ENCODE data around the gene C11orf42. TPM values are rescaled to one million over a fixed set of nuclear protein-coding genes. Genes with fewer than 3 reads are reported as not detected.

C11orf42 gene
- total RNA-seq, 1 experiment from 2014 or later: not detected

GRCh38 chr11:6249770-6250555 is 44.6 kb downstream of the C11orf42 start:
- H3K9me3 Mint-ChIP-seq: no peaks in the 10 kb centered on the region; a peak in 1 of 5 replicates
- peaks cover 10% of the 10 kb centered on the region in 2 experiments for H3K4me1 Mint-ChIP-seq
- Histone ChIP-seq H3K18ac (ENCODE audit: insufficient read length, low read depth, low read length) (no peak overlapping the region), H4K91ac (ENCODE audit: insufficient read length, low read depth, low read length) (no peak overlapping the region), H3K23ac (ENCODE audit: insufficient read length, low read depth, low read length) (no peak overlapping the region), H2BK12ac (ENCODE audit: insufficient read length, low read depth, low read length) (no peak overlapping the region), H3K27me3 (ENCODE audit: insufficient read depth, low read length) (no peaks in the 10 kb centered on the region), H3K14ac (ENCODE audit: insufficient read depth, low read length) (no peak overlapping the region), H4K8ac (replicated peaks; ENCODE audit: insufficient read length, low read depth, low read length) (no peak overlapping the region), H3K4ac (ENCODE audit: low read depth, low read length) (no peak overlapping the region), H3K79me1 (ENCODE audit: insufficient read depth, low read depth, low read length, poor library complexity, severe bottlenecking) (no peaks in the 10 kb centered on the region), H3K27ac (ENCODE audit: insufficient read length, low read depth, low read length) (no peak overlapping the region), H2BK120ac (ENCODE audit: low read depth, low read length, poor library complexity, severe bottlenecking) (no peak overlapping the region), H2BK15ac (ENCODE audit: low read depth, low read length) (no peak overlapping the region), H2AFZ (ENCODE audit: low read length) (no peak overlapping the region), H4K20me1 (ENCODE audit: control insufficient read depth, insufficient read depth, insufficient read length) (no peaks in the 10 kb centered on the region), H3K9ac (ENCODE audit: extremely low read depth, insufficient read length, low read length) (no peak overlapping the region), H3K4me1 (ENCODE audit: insufficient read depth, low read length) (no peaks in the 10 kb centered on the region), H2BK20ac (ENCODE audit: low read depth, low read length, poor library complexity, severe bottlenecking) (no peak overlapping the region), H3K79me2 (ENCODE audit: insufficient read depth, low read length) (no peaks in the 10 kb centered on the region), H3K4me2 (ENCODE audit: insufficient read depth, insufficient read length, low read length) (no peak overlapping the region), H2AK5ac (ENCODE audit: insufficient read length, low read length) (no peak overlapping the region), H4K5ac (ENCODE audit: insufficient read length, low read depth, low read length) (no peak overlapping the region), H3K9me3 (ENCODE audit: control insufficient read depth, low read depth, low read length) (no peaks in the 10 kb centered on the region), H2BK5ac (ENCODE audit: insufficient read length, low read length) (no peak overlapping the region), H3T11ph (ENCODE audit: low read length) (no peak overlapping the region), H3K56ac (ENCODE audit: insufficient read length, low read depth, low read length) (no peak overlapping the region), H3K23me2 (ENCODE audit: insufficient read length, low read depth, low read length, poor library complexity, severe bottlenecking) (no peaks in the 10 kb centered on the region)
- whole genome bisulfite sequencing (ENCODE audit: extremely low coverage, insufficient read length, low lambda C conversion rate): no CpG with 5 or more reads among the region's 3 CpGs
- no peak overlapping the region for H3K4me3 Mint-ChIP-seq
- H3K36me3 Mint-ChIP-seq (ENCODE audit: insufficient read depth in 1 of 3, low read depth in 3 of 3): no peaks in the 10 kb centered on the region
- peaks cover 9% of the 10 kb centered on the region for H3K27me3 Mint-ChIP-seq (ENCODE audit: low read depth)
- DNase-seq: no peak
- no peak for TF ChIP-seq CTCF (conservative IDR thresholded peaks at IDR 0.05)
- H3K27ac Mint-ChIP-seq: no peak overlapping the region
